Gastroesophageal sphincter (tissue), 3 donors: Measurements from ENCODE around the gene PRORP.

Source experiments
- CTCF ChIP-seq, 4 experiments: fragments of 200-600 bp in 2 of 4; fragments of 450-650 bp in 2 of 4; sonication (generic) in 1 of 4; IDR thresholded peaks; one replicate each; pipeline ENCODE4 v1.5.1; 2017 to 2019; ENCODE audit warnings: antibody characterized with exemption in 4 of 4, mild to moderate bottlenecking in 2 of 4, moderate library complexity in 2 of 4
- EP300 ChIP-seq: sonication (generic); formaldehyde crosslinking; IDR thresholded peaks from one replicate; pipeline ENCODE4 v1.6.1; 2017; ENCODE audit warnings: antibody characterized with exemption, mild to moderate bottlenecking
- POLR2A ChIP-seq, 2 donors: fragments of 450-650 bp; IDR thresholded peaks; one replicate each; pipeline ENCODE4 v1.6.1; 2017; ENCODE audit warnings: antibody characterized with exemption in 2 of 2, mild to moderate bottlenecking in 2 of 2, moderate library complexity in 1 of 2
- POLR2AphosphoS5 ChIP-seq: sonication (generic); formaldehyde crosslinking; IDR thresholded peaks from one replicate; pipeline ENCODE4 v1.6.1; 2017; ENCODE audit warnings: antibody characterized with exemption

GRCh38 chr14:35078082-35078481 lies 44.3 kb upstream of the PRORP start:
- no peak for TF ChIP-seq POLR2AphosphoS5
- TF ChIP-seq CTCF (IDR thresholded peaks at IDR 0.05): no peak
- no peak for TF ChIP-seq POLR2A (IDR thresholded peaks at IDR 0.05)
- TF ChIP-seq EP300: no peak
